H1 (cell line): ENCODE measurements around the gene SMG5. TPM values are rescaled to one million over a fixed set of nuclear protein-coding genes. Genes with fewer than 3 reads are reported as not detected.
A peak's percentile ranks its signal among the peaks of the same experiment; 100 is the strongest.

Experiments
- CTCF ChIA-PET: fragments of 300-600 bp; sonication (Branson Sonifier 250); formaldehyde crosslinking; loops from one replicate; lab custom pipeline; 2021; ENCODE audit not compliant: partially characterized antibody; lab: Charles Lee
- POLR2A ChIA-PET: fragments of 300-600 bp; sonication (Branson Sonifier 250); formaldehyde crosslinking; loops from one replicate; lab custom pipeline; 2021; ENCODE audit warnings: inconsistent platforms; ENCODE audit not compliant: partially characterized antibody; lab: Charles Lee
- DNase-seq, 2 experiments: peaks; one replicate each; pipeline versions ENCODE4 v3.0.0 to v3.0.0-alpha.2; 2010 to 2022; ENCODE audit warnings: low spot score in 2 of 2, low read depth in 1 of 2, mixed read lengths in 1 of 2
- FAIRE-seq: peaks from 2 replicates; lab custom pipeline; 2011; peaks lifted over from hg19 to GRCh38; lab: Jason Lieb, UNC
- H2AFZ ChIP-seq: 2 replicates; pipeline ENCODE4 v1.8.1; 2012; ENCODE audit warnings: low read length, inconsistent platforms
- H2AK5ac ChIP-seq: 2 replicates; pipeline ENCODE4 v1.6.1; 2013; ENCODE audit warnings: low read depth, low read length
- H2BK120ac ChIP-seq: replicated peaks from 2 replicates; pipeline ENCODE3; 2013; ENCODE audit warnings: low read depth, low read length, inconsistent platforms
- H2BK12ac ChIP-seq: 2 replicates; pipeline ENCODE4 v1.6.1; 2013; ENCODE audit warnings: low read depth, low read length
- H2BK15ac ChIP-seq: 2 replicates; pipeline ENCODE4 v1.6.1; 2013; ENCODE audit warnings: low read length
- H2BK20ac ChIP-seq: 2 replicates; pipeline ENCODE4 v1.6.1; 2013; ENCODE audit warnings: low read length
- H2BK5ac ChIP-seq: 2 replicates; pipeline ENCODE4 v1.6.1; 2013; ENCODE audit warnings: low read depth, low read length
- H3K14ac ChIP-seq: 2 replicates; pipeline ENCODE4 v1.6.1; 2013; ENCODE audit warnings: inconsistent platforms; ENCODE audit not compliant: insufficient read length
- H3K18ac ChIP-seq: 2 replicates; pipeline ENCODE4 v1.6.1; 2013; ENCODE audit warnings: low read length; ENCODE audit errors: extremely low read depth
- H3K23ac ChIP-seq: 2 replicates; pipeline ENCODE4 v1.6.1; 2013; ENCODE audit warnings: inconsistent platforms; ENCODE audit not compliant: insufficient read length
- H3K23me2 ChIP-seq: 2 replicates; pipeline ENCODE4 v1.6.1; 2013; ENCODE audit warnings: low read depth, low read length
- H3K27ac ChIP-seq: 2 replicates; pipeline ENCODE4 v1.6.1; 2011; ENCODE audit warnings: low read depth, low read length, inconsistent platforms
- H3K27me3 ChIP-seq, 4 experiments: replicated peaks in 1 of 4; 1 replicate in 1 of 4; 2 replicates in 3 of 4; pipeline versions ENCODE4 v1.6.1 to v1.8.1; 2011 to 2013; ENCODE audit warnings: low read length in 3 of 4, mild to moderate bottlenecking in 3 of 4, inconsistent platforms in 2 of 4, mixed read lengths in 2 of 4, moderate library complexity in 1 of 4; ENCODE audit not compliant: control insufficient read depth in 3 of 4, insufficient read depth in 3 of 4; ENCODE audit errors: extremely low read depth in 1 of 4
- H3K36me3 ChIP-seq, 4 experiments: 2 replicates each; pipeline versions ENCODE4 v1.6.1 to v1.8.1; 2011 to 2013; ENCODE audit warnings: mild to moderate bottlenecking in 4 of 4, low read length in 3 of 4, moderate library complexity in 2 of 4, control low read depth in 1 of 4, inconsistent platforms in 1 of 4; ENCODE audit not compliant: insufficient read depth in 4 of 4, control insufficient read depth in 2 of 4
- H3K4ac ChIP-seq: replicated peaks from 2 replicates; pipeline ENCODE3; 2013; ENCODE audit warnings: low read length, low read depth, mixed read lengths, inconsistent platforms; ENCODE audit not compliant: insufficient read length
- H3K4me1 ChIP-seq, 4 experiments: replicated peaks in 1 of 4; 1 replicate in 1 of 4; 2 replicates in 3 of 4; pipeline versions ENCODE4 v1.6.1 to v1.8.1; 2011 to 2013; ENCODE audit warnings: low read length in 3 of 4, inconsistent platforms in 2 of 4, mixed read lengths in 1 of 4; ENCODE audit not compliant: insufficient read depth in 4 of 4, control insufficient read depth in 3 of 4
- H3K4me2 ChIP-seq, 2 experiments: 2 replicates each; pipeline versions ENCODE4 v1.6.1 to v1.8.1; 2011 to 2013; ENCODE audit warnings: low read depth in 2 of 2, low read length in 2 of 2, control low read depth in 1 of 2, inconsistent platforms in 1 of 2, mild to moderate bottlenecking in 1 of 2; ENCODE audit not compliant: insufficient read depth in 1 of 2
- H3K4me3 ChIP-seq, 4 experiments: fragments of 200-600, 300-600 bp in 1 of 4; sonication (generic), shearing (Covaris generic), sonication (Bioruptor Twin) in 1 of 4; 2 replicates each; pipeline versions ENCODE4 v1.5.1 to v1.8.1; 2011 to 2016; ENCODE audit warnings: low read length in 4 of 4, low read depth in 3 of 4, control low read depth in 2 of 4, inconsistent platforms in 2 of 4, mild to moderate bottlenecking in 2 of 4, mixed read lengths in 1 of 4, moderate library complexity in 1 of 4; ENCODE audit not compliant: insufficient read depth in 2 of 4; ENCODE audit errors: extremely low read depth in 1 of 4
- H3K56ac ChIP-seq: replicated peaks from 2 replicates; pipeline ENCODE3; 2013; ENCODE audit warnings: low read depth, mild to moderate bottlenecking, mixed read lengths, low read length, inconsistent platforms; ENCODE audit not compliant: insufficient read length
- H3K79me1 ChIP-seq: 2 replicates; pipeline ENCODE4 v1.6.1; 2013; ENCODE audit warnings: low read depth, low read length, control low read depth
- H3K79me2 ChIP-seq, 2 experiments: 2 replicates each; pipeline versions ENCODE4 v1.6.1 to v1.8.1; 2012 to 2013; ENCODE audit warnings: low read length in 2 of 2, mild to moderate bottlenecking in 2 of 2, inconsistent platforms in 1 of 2; ENCODE audit not compliant: insufficient read depth in 2 of 2, control insufficient read depth in 1 of 2
- H3K9ac ChIP-seq, 4 experiments: replicated peaks in 1 of 4; 1 replicate in 1 of 4; 2 replicates in 3 of 4; pipeline versions ENCODE4 v1.6.1 to v1.8.1; 2011 to 2013; ENCODE audit warnings: low read depth in 3 of 4, low read length in 3 of 4, control low read depth in 2 of 4, mild to moderate bottlenecking in 2 of 4, moderate library complexity in 2 of 4, inconsistent platforms in 1 of 4; ENCODE audit errors: extremely low read depth in 1 of 4
- H3K9me3 ChIP-seq, 2 experiments: 2 replicates each; pipeline versions ENCODE4 v1.6.1 to v1.8.1; 2012 to 2013; ENCODE audit warnings: mild to moderate bottlenecking in 2 of 2, moderate library complexity in 2 of 2, control low read depth in 1 of 2, inconsistent platforms in 1 of 2, low read depth in 1 of 2, low read length in 1 of 2, mixed read lengths in 1 of 2; ENCODE audit not compliant: insufficient read depth in 2 of 2
- H4K20me1 ChIP-seq, 2 experiments: replicated peaks in 1 of 2; 2 replicates each; pipeline versions ENCODE3 to v1.8.1; 2011 to 2013; ENCODE audit warnings: inconsistent platforms in 2 of 2, low read length in 2 of 2, mild to moderate bottlenecking in 1 of 2; ENCODE audit not compliant: insufficient read depth in 2 of 2, control insufficient read depth in 1 of 2
- H4K5ac ChIP-seq: 2 replicates; pipeline ENCODE4 v1.6.1; 2013; ENCODE audit warnings: low read length, low read depth, mixed read lengths, inconsistent platforms; ENCODE audit not compliant: insufficient read length
- H4K8ac ChIP-seq: 2 replicates; pipeline ENCODE4 v1.8.0; 2013; ENCODE audit warnings: mild to moderate bottlenecking, moderate library complexity, low read length, inconsistent platforms; ENCODE audit not compliant: insufficient read depth; ENCODE audit errors: extremely low read depth
- H4K91ac ChIP-seq: replicated peaks from 2 replicates; pipeline ENCODE3; 2013; ENCODE audit warnings: low read length, mixed read lengths, inconsistent platforms; ENCODE audit not compliant: insufficient read length
- CBX5 ChIP-seq: fragments of 300-800, 300-1000 bp; sonication (generic); IDR thresholded peaks from 2 replicates; pipeline ENCODE4 v1.7.1; 2016; ENCODE audit warnings: antibody characterized with exemption, low read length, low read depth
- CEBPB ChIP-seq: IDR thresholded peaks from 2 replicates; pipeline ENCODE4 v1.6.1; 2012; ENCODE audit warnings: low read depth, low read length
- CHD1 ChIP-seq: IDR thresholded peaks from 2 replicates; pipeline ENCODE4 v1.6.1; 2012; ENCODE audit warnings: low read depth, low read length, improper control_type of control experiment
- CTBP2 ChIP-seq: IDR thresholded peaks from 2 replicates; pipeline ENCODE4 v1.7.0; 2011; ENCODE audit warnings: borderline replicate concordance, mild to moderate bottlenecking, moderate library complexity, mixed read lengths, low read length; ENCODE audit not compliant: insufficient read depth, insufficient read length
- HDAC2 ChIP-seq, 2 experiments: fragments of 300-600 bp in 1 of 2; sonication (generic) in 1 of 2; IDR thresholded peaks; 2 replicates each; pipeline ENCODE4 v1.6.1; 2011 to 2012; ENCODE audit warnings: low read depth in 2 of 2, low read length in 2 of 2, mild to moderate bottlenecking in 2 of 2, moderate library complexity in 2 of 2, borderline replicate concordance in 1 of 2, inconsistent platforms in 1 of 2
- KDM5A ChIP-seq: fragments of 200-600 bp; IDR thresholded peaks from 2 replicates; pipeline ENCODE4 v1.7.1; 2012; ENCODE audit warnings: mild to moderate bottlenecking, low read length, inconsistent platforms, mixed read lengths
- PHF8 ChIP-seq: fragments of 200-600 bp; sonication (generic); conservative IDR thresholded peaks from 2 replicates; pipeline ENCODE4 v1.7.1; 2012; ENCODE audit warnings: low read depth, mild to moderate bottlenecking, inconsistent platforms, low read length, moderate library complexity
- SP2 ChIP-seq: IDR thresholded peaks from 2 replicates; pipeline ENCODE4 v1.6.1; 2012; ENCODE audit warnings: mild to moderate bottlenecking, low read length, inconsistent platforms
- WGBS, 2 experiments: shearing (Covaris generic) in 1 of 2; methylation state at CpG; one replicate each; pipeline versions ENCODE4 v1.1.6 to v1.1.7; 2013 to 2015; ENCODE audit warnings: low lambda C conversion rate in 2 of 2, mixed read lengths in 2 of 2, inconsistent platforms in 1 of 2, low coverage in 1 of 2, missing lambda C conversion rate in 1 of 2; ENCODE audit not compliant: insufficient replicate concordance in 2 of 2, insufficient coverage in 1 of 2, insufficient read length in 1 of 2; ENCODE audit errors: extremely low coverage in 1 of 2, missing lambda C conversion rate in 1 of 2; 5-methylcytosine and 5-hydroxymethylcytosine counted together
- polyA plus RNA-seq, 7 experiments: library from polyadenylated mRNA; depleted of rRNA in 3 of 7; stranded (reverse) in 5 of 7; unstranded in 2 of 7; fragments of >200 nt in 5 of 7; fragments of 200-250 nt in 2 of 7; gene quantifications; 1 replicate in 5 of 7; 2 replicates in 1 of 7; 4 replicates in 1 of 7; pipeline versions ENCODE4 v1.2.1 to v1.2.3, GENCODE V29; 2011 to 2013; ENCODE audit warnings: missing spikeins in 2 of 7, mixed read lengths in 2 of 7
- total RNA-seq: library from RNA; stranded (reverse); fragmentation: NEBNext Ultra II Directional; extraction: Animal tissue kit (Norgen Biotek cat#: 25700); gene quantifications from 2 replicates; pipeline ENCODE4 v1.2.1, GENCODE V29; 2021

The SMG5 gene
- total and polyA plus RNA-seq, 2 of the 8 experiments (the other 6 are each of a cell fraction or from before 2014, with no cell fraction given) = 32.7 to 98.0 TPM

GRCh38 chr1:156281693-156282478 is 739 bp downstream of the SMG5 start:
- peaks cover 3 to 19% of the 10 kb centered on the region in 2 experiments for H4K20me1 ChIP-seq
- H3K36me3 ChIP-seq = peaks cover 14 to 26% (median 23%) of the 10 kb centered on the region in 4 experiments; a peak in 7 of 8 replicates
- H3K27me3 ChIP-seq = no peaks in the 10 kb centered on the region
- FAIRE-seq (no peak), DNase-seq (no peak)
- ChIA-PET POLR2A (interaction anchor here (0.6 to 17.4 kb wide), 30 partner anchors 9 to 369 kb away, joined by 3 to 221 read pairs (median 4); partner anchors contain the start of genes BGLAP, CCT3, GLMP and PAQR6), CTCF (interaction anchor here (0.6 to 5.3 kb wide), 15 partner anchors 11 to 164 kb away, joined by 3 to 25 read pairs (median 4); no protein-coding TSS in a partner anchor)
- peak overlapping the region; percentile 93; the same call in 1 of the 2 replicates for H2BK5ac ChIP-seq
- H2BK15ac ChIP-seq = no peak overlapping the region
- no peak overlapping the region for H2BK120ac ChIP-seq
- WGBS, 2 experiments = 16% methylated on average over 17 of the region's 22 CpGs; no CpG with 5 or more reads in 1 of the 2 experiments
- peak overlapping the region; percentile 91 to 97 (median 94) for H3K9ac ChIP-seq
- no peak overlapping the region for H2BK12ac ChIP-seq
- no peak overlapping the region for H3K4ac ChIP-seq
- peaks cover 13% of the 10 kb centered on the region for H3K23me2 ChIP-seq
- H3K4me2 ChIP-seq = peak overlapping the region; percentile 91 to 92
- peaks cover 23 to 37% of the 10 kb centered on the region in 2 experiments for H3K79me2 ChIP-seq
- peaks cover 10% of the 10 kb centered on the region for H3K79me1 ChIP-seq
- H3K18ac ChIP-seq = no peak overlapping the region
- H3K4me3 ChIP-seq = peak overlapping the region; percentile 74 to 93 (median 85)
- no peak overlapping the region for H2BK20ac ChIP-seq
- H4K8ac ChIP-seq = peak overlapping the region; percentile 19; the same call in 1 of the 2 replicates
- H2AK5ac ChIP-seq = no peak overlapping the region
- peak overlapping the region; percentile 85 for H3K56ac ChIP-seq
- no peak overlapping the region for H2AFZ ChIP-seq
- peak overlapping the region; percentile 10 for H4K91ac ChIP-seq
- H3K4me1 ChIP-seq = peaks cover 0 to 10% (median 3%) of the 10 kb centered on the region in 4 experiments; a peak in 2 of 7 replicates
- no peaks in the 10 kb centered on the region for H3K9me3 ChIP-seq
- peak overlapping the region; percentile 65 for H4K5ac ChIP-seq
- H3K27ac ChIP-seq = peak overlapping the region; percentile 90
- H3K14ac ChIP-seq = no peak overlapping the region
- H3K23ac ChIP-seq = no peak overlapping the region
- TF ChIP-seq HDAC2 (IDR thresholded peaks at IDR 0.05; ENCODE audit: borderline replicate concordance in 1 of 2, low read depth in 2 of 2, low read length in 2 of 2) (peak in 1 of 2 experiments; percentile 45; a peak in 1 of 4 replicates), PHF8 (no peak), KDM5A (no peak), CEBPB (no peak), CHD1 (no peak), CBX5 (no peak), CTBP2 (no peak), SP2 (no peak)
